Liver (tissue), 9 donors: ENCODE data around the gene RNF31. TPM values are rescaled to one million over a fixed set of nuclear protein-coding genes. Genes with fewer than 3 reads are reported as not detected.

ENCODE experiments used
- DNase-seq: peaks from one replicate; pipeline ENCODE4 v3.0.0-alpha.2; 2017; ENCODE audit warnings: low spot score
- H3K27ac ChIP-seq, 2 donors: one replicate each; pipeline ENCODE4 v1.7.0; 2013; ENCODE audit warnings: inconsistent platforms in 2 of 2, low read length in 2 of 2, control low read depth in 1 of 2, low read depth in 1 of 2, mild to moderate bottlenecking in 1 of 2
- H3K27me3 ChIP-seq, 4 donors: one replicate each; pipeline versions ENCODE4 v1.6.1 to v1.7.0; 2013; ENCODE audit warnings: low read length in 3 of 4, inconsistent platforms in 1 of 4, mild to moderate bottlenecking in 1 of 4, moderate library complexity in 1 of 4; ENCODE audit not compliant: control insufficient read depth in 4 of 4, insufficient read depth in 4 of 4
- H3K36me3 ChIP-seq, 4 donors: one replicate each; pipeline versions ENCODE4 v1.6.1 to v1.7.0; 2013; ENCODE audit warnings: low read length in 3 of 4, mild to moderate bottlenecking in 3 of 4, low read depth in 1 of 4, moderate library complexity in 1 of 4; ENCODE audit not compliant: control insufficient read depth in 4 of 4, insufficient read depth in 3 of 4
- H3K4me1 ChIP-seq, 4 donors: one replicate each; pipeline versions ENCODE4 v1.6.1 to v1.7.0; 2013; ENCODE audit warnings: low read length in 3 of 4, mild to moderate bottlenecking in 3 of 4, moderate library complexity in 1 of 4; ENCODE audit not compliant: control insufficient read depth in 4 of 4, insufficient read depth in 4 of 4
- H3K4me3 ChIP-seq, 3 donors: one replicate each; pipeline versions ENCODE4 v1.6.1 to v1.7.0; 2013; ENCODE audit warnings: low read length in 3 of 3, control low read depth in 1 of 3, low read depth in 1 of 3, mild to moderate bottlenecking in 1 of 3
- H3K9ac ChIP-seq, 2 donors: one replicate each; pipeline ENCODE4 v1.7.0; 2013; ENCODE audit warnings: low read length in 2 of 2, mild to moderate bottlenecking in 2 of 2, moderate library complexity in 2 of 2, control low read depth in 1 of 2, low read depth in 1 of 2
- H3K9me3 ChIP-seq, 4 donors: one replicate each; pipeline versions ENCODE4 v1.6.1 to v1.7.0; 2013; ENCODE audit warnings: low read length in 3 of 4; ENCODE audit not compliant: control insufficient read depth in 4 of 4
- EGR1 ChIP-seq, 2 donors: IDR thresholded peaks; 2 replicates each; pipeline ENCODE4 v1.6.1; 2016 to 2018; ENCODE audit warnings: antibody characterized with exemption in 2 of 2, low read depth in 2 of 2
- FOXA1 ChIP-seq: IDR thresholded peaks from 2 replicates; pipeline ENCODE4 v1.6.1; 2016; ENCODE audit warnings: antibody characterized with exemption
- FOXA2 ChIP-seq: IDR thresholded peaks from 2 replicates; pipeline ENCODE4 v1.6.1; 2016; ENCODE audit warnings: antibody characterized with exemption
- GABPA ChIP-seq, 2 donors: IDR thresholded peaks in 1 of 2; conservative IDR thresholded peaks in 1 of 2; 2 replicates each; pipeline ENCODE4 v1.6.1; 2016; ENCODE audit warnings: antibody characterized with exemption in 2 of 2, mild to moderate bottlenecking in 1 of 2, moderate library complexity in 1 of 2
- HNF4A ChIP-seq, 2 donors: conservative IDR thresholded peaks; 2 replicates each; pipeline ENCODE4 v1.6.1; 2016; ENCODE audit warnings: antibody characterized with exemption in 2 of 2, mild to moderate bottlenecking in 2 of 2
- HNF4G ChIP-seq: IDR thresholded peaks from 2 replicates; pipeline ENCODE4 v1.6.1; 2016; ENCODE audit warnings: antibody characterized with exemption
- JUND ChIP-seq, 2 donors: IDR thresholded peaks; 2 replicates each; pipeline ENCODE4 v1.6.1; 2016; ENCODE audit warnings: antibody characterized with exemption in 2 of 2
- NR2F2 ChIP-seq: IDR thresholded peaks from 2 replicates; pipeline ENCODE4 v1.6.1; 2016; ENCODE audit warnings: antibody characterized with exemption
- RAD21 ChIP-seq, 2 donors: IDR thresholded peaks; 2 replicates each; pipeline ENCODE4 v1.6.1; 2016; ENCODE audit warnings: antibody characterized with exemption in 2 of 2, mild to moderate bottlenecking in 2 of 2
- RXRA ChIP-seq, 2 donors: IDR thresholded peaks; 2 replicates each; pipeline ENCODE4 v1.6.1; 2017 to 2018; ENCODE audit warnings: antibody characterized with exemption in 2 of 2, mild to moderate bottlenecking in 1 of 2
- SP1 ChIP-seq: IDR thresholded peaks from 2 replicates; pipeline ENCODE4 v1.6.1; 2018; ENCODE audit warnings: antibody characterized with exemption, mild to moderate bottlenecking
- TAF1 ChIP-seq: conservative IDR thresholded peaks from 2 replicates; pipeline ENCODE4 v1.6.1; 2016; ENCODE audit warnings: antibody characterized with exemption, mild to moderate bottlenecking
- YY1 ChIP-seq: IDR thresholded peaks from 2 replicates; pipeline ENCODE4 v1.6.1; 2016; ENCODE audit warnings: antibody characterized with exemption, mild to moderate bottlenecking
- WGBS: extraction: QIAGEN DNeasy Blood & Tissue Kit; methylation state at CpG from one replicate; pipeline ENCODE4 v1.1.7; 2013; 5-methylcytosine and 5-hydroxymethylcytosine counted together
- polyA plus RNA-seq, 2 donors: library from polyadenylated mRNA; stranded (reverse) in 1 of 2; unstranded in 1 of 2; fragments of 200-250 nt in 1 of 2; fragments of >200 nt in 1 of 2; fragmentation: Nextera tagmentation in 1 of 2; extraction: Ambion mirVana in 1 of 2; gene quantifications; one replicate each; pipeline versions ENCODE4 v1.2.1 to v1.2.3, GENCODE V29; 2013 to 2015
- total RNA-seq, 2 donors: library from RNA; depleted of rRNA; stranded (reverse); fragments of >200 nt; gene quantifications; one replicate each; pipeline ENCODE4 v1.2.3, GENCODE V29; 2014
- TF ChIP-seq, protein P1 (sequence below): IDR thresholded peaks from 2 replicates; pipeline ENCODE4 v1.6.1; 2016; ENCODE audit warnings: antibody characterized with exemption, mild to moderate bottlenecking
- TF ChIP-seq, protein P2 (sequence below): IDR thresholded peaks from 2 replicates; pipeline ENCODE4 v1.6.1; 2016; ENCODE audit warnings: antibody characterized with exemption
- TF ChIP-seq, protein P3 (sequence below): IDR thresholded peaks from 2 replicates; pipeline ENCODE4 v1.6.1; 2016; ENCODE audit warnings: antibody characterized with exemption
- TF ChIP-seq, protein P4 (sequence below): IDR thresholded peaks from 2 replicates; pipeline ENCODE4 v1.6.1; 2016; ENCODE audit warnings: antibody characterized with exemption
- TF ChIP-seq, protein P5 (sequence below): fragments of 150-350 bp; IDR thresholded peaks from 2 replicates; pipeline ENCODE4 v1.5.1; 2017; ENCODE audit warnings: improper control_type of control experiment, low read depth, low read length; ENCODE audit not compliant: missing input control
- donor health status: healthy.
- donor health status: healthy.
- donor health status: healthy.
- donor health status: healthy.
- donor health status: healthy.

Gene RNF31
- total and polyA plus RNA-seq, 4 donors = 16.3 to 36.0 (median 20.9) TPM

DNA sequence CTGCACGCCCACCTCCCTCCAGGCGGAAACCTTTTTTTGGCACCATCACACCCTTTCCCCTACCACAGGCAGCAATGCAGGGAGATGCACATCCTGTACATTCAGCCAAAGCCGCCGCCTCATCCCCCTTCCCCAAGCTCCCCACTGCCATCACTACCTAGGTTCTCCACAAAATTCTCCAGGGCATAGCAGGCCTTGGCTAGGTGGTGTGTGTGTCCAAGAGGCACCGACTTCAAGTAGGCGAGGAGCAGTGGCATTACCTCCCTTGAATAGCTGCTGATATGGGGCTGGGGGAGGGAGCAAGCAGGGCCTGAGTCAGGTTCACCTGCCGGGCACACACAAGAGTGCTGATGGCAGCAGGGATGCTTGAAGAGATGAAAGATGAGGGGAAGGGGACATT lies 37.7 kb downstream of the RNF31 start:
- no peak for TF ChIP-seq HNF4G
- TF ChIP-seq, protein P1, sequence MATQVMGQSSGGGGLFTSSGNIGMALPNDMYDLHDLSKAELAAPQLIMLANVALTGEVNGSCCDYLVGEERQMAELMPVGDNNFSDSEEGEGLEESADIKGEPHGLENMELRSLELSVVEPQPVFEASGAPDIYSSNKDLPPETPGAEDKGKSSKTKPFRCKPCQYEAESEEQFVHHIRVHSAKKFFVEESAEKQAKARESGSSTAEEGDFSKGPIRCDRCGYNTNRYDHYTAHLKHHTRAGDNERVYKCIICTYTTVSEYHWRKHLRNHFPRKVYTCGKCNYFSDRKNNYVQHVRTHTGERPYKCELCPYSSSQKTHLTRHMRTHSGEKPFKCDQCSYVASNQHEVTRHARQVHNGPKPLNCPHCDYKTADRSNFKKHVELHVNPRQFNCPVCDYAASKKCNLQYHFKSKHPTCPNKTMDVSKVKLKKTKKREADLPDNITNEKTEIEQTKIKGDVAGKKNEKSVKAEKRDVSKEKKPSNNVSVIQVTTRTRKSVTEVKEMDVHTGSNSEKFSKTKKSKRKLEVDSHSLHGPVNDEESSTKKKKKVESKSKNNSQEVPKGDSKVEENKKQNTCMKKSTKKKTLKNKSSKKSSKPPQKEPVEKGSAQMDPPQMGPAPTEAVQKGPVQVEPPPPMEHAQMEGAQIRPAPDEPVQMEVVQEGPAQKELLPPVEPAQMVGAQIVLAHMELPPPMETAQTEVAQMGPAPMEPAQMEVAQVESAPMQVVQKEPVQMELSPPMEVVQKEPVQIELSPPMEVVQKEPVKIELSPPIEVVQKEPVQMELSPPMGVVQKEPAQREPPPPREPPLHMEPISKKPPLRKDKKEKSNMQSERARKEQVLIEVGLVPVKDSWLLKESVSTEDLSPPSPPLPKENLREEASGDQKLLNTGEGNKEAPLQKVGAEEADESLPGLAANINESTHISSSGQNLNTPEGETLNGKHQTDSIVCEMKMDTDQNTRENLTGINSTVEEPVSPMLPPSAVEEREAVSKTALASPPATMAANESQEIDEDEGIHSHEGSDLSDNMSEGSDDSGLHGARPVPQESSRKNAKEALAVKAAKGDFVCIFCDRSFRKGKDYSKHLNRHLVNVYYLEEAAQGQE = no peak
- TF ChIP-seq EGR1 (IDR thresholded peaks at IDR 0.05; ENCODE audit: low read depth in 2 of 2) = no peak
- no peak for TF ChIP-seq HNF4A (conservative IDR thresholded peaks at IDR 0.05)
- TF ChIP-seq, protein P2, sequence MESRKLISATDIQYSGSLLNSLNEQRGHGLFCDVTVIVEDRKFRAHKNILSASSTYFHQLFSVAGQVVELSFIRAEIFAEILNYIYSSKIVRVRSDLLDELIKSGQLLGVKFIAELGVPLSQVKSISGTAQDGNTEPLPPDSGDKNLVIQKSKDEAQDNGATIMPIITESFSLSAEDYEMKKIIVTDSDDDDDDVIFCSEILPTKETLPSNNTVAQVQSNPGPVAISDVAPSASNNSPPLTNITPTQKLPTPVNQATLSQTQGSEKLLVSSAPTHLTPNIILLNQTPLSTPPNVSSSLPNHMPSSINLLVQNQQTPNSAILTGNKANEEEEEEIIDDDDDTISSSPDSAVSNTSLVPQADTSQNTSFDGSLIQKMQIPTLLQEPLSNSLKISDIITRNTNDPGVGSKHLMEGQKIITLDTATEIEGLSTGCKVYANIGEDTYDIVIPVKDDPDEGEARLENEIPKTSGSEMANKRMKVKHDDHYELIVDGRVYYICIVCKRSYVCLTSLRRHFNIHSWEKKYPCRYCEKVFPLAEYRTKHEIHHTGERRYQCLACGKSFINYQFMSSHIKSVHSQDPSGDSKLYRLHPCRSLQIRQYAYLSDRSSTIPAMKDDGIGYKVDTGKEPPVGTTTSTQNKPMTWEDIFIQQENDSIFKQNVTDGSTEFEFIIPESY = no peak
- TF ChIP-seq NR2F2 = no peak
- no peak for TF ChIP-seq JUND (IDR thresholded peaks at IDR 0.05)
- TF ChIP-seq, protein P3, sequence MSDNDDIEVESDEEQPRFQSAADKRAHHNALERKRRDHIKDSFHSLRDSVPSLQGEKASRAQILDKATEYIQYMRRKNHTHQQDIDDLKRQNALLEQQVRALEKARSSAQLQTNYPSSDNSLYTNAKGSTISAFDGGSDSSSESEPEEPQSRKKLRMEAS = no peak
- TF ChIP-seq FOXA1 = no peak
- TF ChIP-seq RAD21 (IDR thresholded peaks at IDR 0.05) = no peak
- no peak for TF ChIP-seq FOXA2
- TF ChIP-seq, protein P4, sequence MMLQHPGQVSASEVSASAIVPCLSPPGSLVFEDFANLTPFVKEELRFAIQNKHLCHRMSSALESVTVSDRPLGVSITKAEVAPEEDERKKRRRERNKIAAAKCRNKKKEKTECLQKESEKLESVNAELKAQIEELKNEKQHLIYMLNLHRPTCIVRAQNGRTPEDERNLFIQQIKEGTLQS = no peak
- TF ChIP-seq TAF1 = no peak
- TF ChIP-seq, protein P5, sequence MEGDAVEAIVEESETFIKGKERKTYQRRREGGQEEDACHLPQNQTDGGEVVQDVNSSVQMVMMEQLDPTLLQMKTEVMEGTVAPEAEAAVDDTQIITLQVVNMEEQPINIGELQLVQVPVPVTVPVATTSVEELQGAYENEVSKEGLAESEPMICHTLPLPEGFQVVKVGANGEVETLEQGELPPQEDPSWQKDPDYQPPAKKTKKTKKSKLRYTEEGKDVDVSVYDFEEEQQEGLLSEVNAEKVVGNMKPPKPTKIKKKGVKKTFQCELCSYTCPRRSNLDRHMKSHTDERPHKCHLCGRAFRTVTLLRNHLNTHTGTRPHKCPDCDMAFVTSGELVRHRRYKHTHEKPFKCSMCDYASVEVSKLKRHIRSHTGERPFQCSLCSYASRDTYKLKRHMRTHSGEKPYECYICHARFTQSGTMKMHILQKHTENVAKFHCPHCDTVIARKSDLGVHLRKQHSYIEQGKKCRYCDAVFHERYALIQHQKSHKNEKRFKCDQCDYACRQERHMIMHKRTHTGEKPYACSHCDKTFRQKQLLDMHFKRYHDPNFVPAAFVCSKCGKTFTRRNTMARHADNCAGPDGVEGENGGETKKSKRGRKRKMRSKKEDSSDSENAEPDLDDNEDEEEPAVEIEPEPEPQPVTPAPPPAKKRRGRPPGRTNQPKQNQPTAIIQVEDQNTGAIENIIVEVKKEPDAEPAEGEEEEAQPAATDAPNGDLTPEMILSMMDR = no peak
- TF ChIP-seq SP1 = no peak
- no peak for TF ChIP-seq GABPA (IDR thresholded peaks at IDR 0.05 in 1 of 2, conservative IDR thresholded peaks at IDR 0.05 in 1 of 2)
- TF ChIP-seq YY1 = no peak
- no peak for TF ChIP-seq RXRA (IDR thresholded peaks at IDR 0.05)
- 95% methylated on average over 7 of the region's 7 CpGs for WGBS
- Histone ChIP-seq H3K36me3 (peaks cover 15 to 61% (median 21%) of the 10 kb centered on the region in 4 donors), H3K4me3 (no peak overlapping the region), H3K27me3 (no peaks in the 10 kb centered on the region), H3K4me1 (peaks cover 5 to 26% (median 14%) of the 10 kb centered on the region in 4 donors), H3K9me3 (no peaks in the 10 kb centered on the region), H3K9ac (no peak overlapping the region), H3K27ac (no peak overlapping the region)
- no peak for DNase-seq
